G401 (cell line): ENCODE results near the gene RSPRY1. TPM values are rescaled to one million over a fixed set of nuclear protein-coding genes. Genes with fewer than 3 reads are reported as not detected.

ENCODE experiments used
- DNase-seq: peaks from one replicate; pipeline ENCODE4 v3.0.0-alpha.2; 2015; ENCODE audit warnings: low spot score
- in situ Hi-C: cut with HindIII; loops from 2 replicates; pipeline ENCODE4 v1.10.0; 2016; ENCODE audit warnings: low sequenced_read_pairs, mixed read lengths
- total RNA-seq: library from RNA; depleted of rRNA; stranded (reverse); fragments of >200 nt; shearing (Covaris generic); gene quantifications from 2 replicates; pipeline ENCODE4 v1.2.3, GENCODE V29; 2014

The RSPRY1 gene
- total RNA-seq, 1 experiment from 2014 or later, result 36.2 TPM

DNA sequence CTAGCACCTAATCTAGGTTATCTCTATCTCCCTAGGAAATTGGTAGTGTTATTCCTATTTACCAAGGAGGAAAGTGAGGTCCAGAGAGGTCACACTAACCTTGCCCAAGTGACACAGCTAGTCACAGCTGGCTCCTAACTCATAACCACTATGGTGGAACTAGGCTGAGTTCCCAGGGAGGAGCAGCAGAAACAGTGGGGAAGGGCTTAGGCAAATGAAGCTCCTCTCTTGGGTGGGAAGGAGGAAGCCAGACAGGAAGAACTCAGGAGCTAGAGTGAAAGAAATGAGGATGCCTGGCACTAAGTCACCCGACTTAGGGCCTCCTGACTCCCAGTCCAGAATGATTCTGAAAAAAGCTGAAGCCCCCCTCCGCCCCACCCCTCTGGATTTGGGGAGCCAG lies 34.8 kb upstream of the RSPRY1 start:
- in situ Hi-C loops, result no loop called here
- no peak for DNase-seq

DNA sequence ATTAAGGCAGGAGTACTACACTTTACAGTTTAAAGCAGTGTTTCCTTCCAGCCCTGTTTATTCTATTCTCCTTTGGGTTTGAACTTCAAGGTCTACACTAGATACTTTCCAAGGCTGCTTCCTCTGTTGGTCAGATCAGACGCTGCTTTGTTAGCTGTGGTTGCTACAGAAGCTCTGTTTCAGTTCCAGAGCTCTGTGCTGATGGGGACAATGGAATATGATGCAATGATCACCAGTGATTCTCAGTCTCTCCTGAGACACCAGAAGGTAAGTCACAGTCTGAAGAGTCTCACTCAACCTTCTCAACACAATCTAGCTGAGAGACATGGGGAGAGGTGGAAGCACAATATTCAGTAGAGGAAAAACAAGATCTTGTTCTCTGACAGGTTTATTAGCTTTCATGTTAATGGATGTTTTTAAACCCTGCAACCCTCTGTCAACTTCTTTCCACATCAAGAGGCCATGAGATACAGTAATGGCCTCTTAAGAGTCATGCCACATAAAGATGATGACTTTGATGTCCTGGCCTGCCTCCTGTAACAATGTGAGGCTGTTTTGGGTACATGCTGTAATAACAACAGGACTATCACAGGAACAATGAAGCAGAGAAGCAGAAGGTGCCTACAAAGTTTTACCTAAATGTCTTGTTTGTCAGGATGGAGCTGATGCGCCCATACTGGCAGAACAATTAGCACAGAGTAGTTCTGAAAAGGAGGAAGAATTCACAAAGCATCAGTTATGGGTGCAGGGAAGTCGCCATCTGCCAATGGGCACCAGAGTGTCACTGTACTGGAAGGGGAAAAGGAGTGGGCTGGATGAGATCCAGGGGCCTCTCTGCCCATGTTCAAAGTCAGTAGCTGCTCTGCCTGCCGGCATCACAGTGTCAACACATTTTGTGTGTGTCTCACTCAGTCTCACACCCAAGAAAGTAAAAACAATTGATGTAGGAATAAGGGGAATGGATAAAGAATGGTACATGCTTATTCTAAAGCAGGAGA lies 33.7 kb upstream of the RSPRY1 start:
- in situ Hi-C loops, result no loop called here
- DNase-seq, result no peak

DNA sequence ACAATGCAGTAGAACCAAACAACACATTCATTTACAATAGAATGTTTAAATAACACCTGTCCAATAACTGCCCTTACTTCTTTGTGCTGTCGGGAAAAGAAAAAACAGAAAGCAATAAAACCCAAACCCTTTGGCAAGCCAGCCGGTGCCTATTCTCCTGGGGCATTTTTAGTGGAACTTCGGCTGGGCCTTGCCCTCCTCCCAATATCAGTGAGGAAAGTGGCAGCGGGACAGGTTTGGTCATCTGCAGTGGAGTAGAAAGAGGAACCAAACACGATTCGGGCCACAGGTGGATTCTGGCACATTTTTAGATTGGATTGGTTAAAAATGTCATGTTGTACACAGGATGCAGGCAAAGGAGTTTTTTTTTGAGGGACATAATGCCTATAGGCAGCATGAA lies 32.3 kb upstream of the RSPRY1 start:
- no peak for DNase-seq
- in situ Hi-C loops, result no loop called here

DNA sequence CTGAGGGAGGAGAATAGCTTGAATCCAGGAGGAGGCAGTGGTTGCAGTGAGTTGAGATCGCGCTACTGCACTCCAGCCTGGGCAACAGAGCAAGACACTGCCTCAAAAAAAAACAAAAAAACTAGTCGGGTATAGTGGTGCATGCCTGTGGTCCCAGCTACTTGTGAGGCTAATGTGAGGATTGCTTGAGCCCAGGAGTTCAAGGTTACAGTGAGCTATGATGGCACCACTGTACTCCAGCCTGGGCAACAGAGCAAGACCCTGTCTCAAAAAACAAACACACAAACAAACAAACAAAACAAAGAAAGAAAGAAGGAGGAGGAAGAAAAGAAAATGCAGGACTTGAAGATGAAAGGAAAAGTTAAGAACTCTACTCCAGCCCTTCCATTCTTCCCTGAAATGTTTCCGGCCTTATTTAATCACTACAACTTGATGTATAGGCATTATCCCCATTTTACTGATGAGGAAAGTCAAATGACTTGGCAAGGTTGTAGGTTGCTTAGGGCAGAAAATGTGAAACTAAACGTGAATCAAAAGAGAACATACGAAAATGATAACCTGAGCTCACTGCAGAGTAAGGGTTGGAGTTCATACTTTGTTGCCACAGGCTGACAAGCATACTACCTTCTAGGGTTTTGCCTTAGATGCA lies 30.3 kb upstream of the RSPRY1 start:
- in situ Hi-C loops, result no loop called here

DNA sequence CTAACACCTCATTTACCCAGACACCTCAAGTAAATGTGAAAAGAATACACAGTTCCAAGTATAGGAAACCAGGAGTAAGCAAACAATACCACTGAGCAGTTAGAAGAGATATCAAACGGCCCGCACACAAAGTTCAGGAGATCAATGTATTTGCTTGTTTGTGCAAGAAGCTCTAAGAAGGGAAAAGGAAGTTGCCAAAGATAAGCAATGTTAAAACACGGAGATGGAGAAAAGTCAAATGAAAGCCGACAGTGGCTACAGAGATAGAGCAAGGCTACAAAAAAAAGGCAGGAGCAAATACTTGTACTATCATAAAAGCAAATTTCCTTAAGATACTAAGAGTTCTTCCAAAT lies 29.8 kb upstream of the RSPRY1 start:
- in situ Hi-C loops, result no loop called here
- DNase-seq, result no peak

More for the DNA sequence above, 30.3 kb upstream of the RSPRY1 start:
- no peak for DNase-seq

DNA sequence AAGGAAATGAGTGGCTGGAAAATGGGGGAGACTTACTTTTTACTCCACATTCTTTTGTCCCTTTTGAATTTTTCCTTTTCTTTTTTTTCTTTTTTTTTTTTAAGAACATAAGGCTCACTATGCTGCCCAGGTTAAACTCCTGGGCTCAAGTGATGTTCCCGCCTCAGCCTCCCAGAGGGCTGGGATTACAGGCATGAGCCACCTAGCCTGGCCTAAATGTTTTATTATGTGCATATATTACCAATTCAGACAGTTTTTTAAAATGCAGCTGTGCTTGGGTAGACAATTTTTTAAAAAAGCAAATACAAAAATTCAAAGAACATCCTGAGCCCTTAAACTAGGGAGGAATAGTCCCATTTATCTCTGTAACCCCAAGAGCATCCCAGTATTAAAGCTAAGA lies 28.6 kb upstream of the RSPRY1 start:
- in situ Hi-C loops, result no loop called here

DNA sequence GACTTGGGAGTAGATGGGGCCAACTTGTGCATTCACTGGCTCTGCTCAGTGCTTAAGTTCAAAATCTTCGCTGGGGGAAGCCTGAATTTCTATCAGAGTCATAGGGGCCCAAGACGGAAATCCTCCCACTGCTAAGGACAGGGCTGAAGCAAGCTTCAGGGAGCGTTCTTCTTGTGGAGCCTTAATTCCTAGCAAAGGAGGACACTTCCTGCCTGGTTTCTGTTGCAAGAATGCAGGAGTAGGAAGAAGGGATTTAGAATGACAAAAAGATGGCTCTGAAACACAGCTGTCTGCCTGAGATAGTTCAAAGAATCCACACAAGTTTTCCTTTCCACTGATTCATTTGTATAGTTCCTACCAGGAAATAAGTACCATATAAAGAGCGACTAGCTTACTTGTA lies 26.7 kb upstream of the RSPRY1 start:
- in situ Hi-C loops, result no loop called here
- DNase-seq, result no peak

More for the DNA sequence above, 28.6 kb upstream of the RSPRY1 start:
- DNase-seq, result no peak

DNA sequence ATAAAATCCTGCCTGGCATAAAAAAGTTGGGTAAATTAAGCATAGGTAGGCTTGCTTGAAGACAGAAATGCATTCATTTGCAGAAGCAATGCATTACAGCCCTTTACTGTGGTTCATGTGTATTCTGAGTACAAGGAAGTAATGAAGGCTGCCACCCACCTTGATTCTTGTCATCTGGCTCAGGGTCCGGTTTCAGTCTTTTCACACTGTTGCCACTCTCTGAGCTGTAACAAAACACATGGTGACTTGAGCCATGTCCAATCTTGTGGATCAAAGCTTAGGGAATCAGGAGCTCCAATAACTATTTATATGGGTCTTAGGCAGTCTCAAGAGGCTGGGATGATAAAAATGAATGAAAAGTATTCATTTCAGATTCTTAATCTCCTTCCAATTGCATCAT lies 22.3 kb upstream of the RSPRY1 start:
- no peak for DNase-seq
- in situ Hi-C loops, result no loop called here

DNA sequence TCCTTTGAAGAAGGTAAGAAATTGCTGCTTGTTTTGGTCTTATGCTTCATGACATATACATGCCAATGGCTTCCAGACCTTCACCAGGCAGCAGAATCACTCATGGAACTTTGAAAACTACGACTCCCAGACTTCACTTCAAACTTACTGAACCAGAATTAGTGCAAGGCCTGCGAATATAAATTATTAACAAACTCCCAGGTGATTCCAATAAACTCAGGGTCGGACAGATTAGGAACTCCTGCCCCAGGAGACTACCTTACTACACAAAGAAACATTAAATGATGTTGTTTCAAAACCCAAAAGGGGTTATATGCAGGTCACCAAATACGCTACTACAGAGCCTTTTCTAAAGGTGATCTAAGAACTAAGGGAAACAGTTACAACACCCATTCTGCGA lies 20.6 kb upstream of the RSPRY1 start:
- no peak for DNase-seq

DNA sequence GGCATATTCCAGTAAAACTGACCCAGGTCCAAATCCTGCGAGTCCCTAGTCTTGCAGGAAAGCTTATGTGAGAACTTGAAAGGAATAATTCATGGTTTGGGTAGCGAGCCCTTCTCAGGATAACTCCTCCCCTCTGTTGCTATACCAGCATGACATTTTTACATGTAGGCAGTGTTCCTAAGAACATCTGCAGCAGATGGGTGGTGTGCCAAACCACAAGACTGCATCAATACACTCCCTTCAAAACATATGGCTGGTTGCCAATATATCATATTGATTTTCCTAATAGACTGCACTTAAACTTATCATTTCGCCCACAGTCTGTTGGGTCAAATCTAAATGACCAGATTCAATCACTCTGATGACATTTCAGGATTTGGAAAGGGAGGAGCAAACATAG lies 20.2 kb upstream of the RSPRY1 start:
- in situ Hi-C loops, result no loop called here
- no peak for DNase-seq

More for the DNA sequence above, 20.6 kb upstream of the RSPRY1 start:
- in situ Hi-C loops, result no loop called here

DNA sequence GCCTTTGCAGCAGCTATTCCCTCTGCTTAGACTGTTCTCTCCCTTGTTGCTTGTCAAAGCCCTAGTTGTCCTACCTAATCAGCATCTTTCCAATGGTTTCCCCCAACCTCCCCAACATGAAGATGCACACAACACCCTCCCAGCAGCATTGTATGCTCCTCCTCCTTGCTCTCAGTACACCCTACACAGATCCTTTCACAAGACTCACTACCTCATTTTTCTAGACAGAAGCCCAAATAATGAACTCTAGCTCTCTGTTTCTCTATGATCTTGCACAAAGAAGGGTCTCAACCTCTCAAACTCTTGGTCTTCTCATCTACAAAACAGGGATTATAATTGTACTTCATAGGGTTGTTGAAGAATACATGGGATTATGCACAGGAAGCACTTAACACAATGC lies 19.7 kb upstream of the RSPRY1 start:
- no peak for DNase-seq
- in situ Hi-C loops, result no loop called here

DNA sequence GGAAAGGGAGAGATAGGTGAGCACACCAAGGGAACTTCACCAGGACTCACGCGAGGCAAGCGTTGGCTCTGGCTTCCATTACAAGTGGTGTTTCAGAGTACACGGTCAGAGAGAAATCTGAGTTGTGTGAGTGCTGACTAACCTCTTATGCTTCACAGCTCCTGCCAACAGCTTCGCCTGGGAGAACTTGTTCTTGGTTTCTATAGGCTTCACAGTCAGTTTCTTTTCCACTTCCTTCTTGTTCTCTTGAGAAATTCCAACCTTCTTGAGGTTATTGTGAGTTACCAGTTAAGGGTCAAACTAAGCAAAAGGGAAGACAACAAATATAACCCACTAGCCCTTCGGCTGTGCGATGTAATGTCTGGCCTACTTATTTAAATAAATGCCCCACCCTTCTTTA lies 19.2 kb upstream of the RSPRY1 start:
- no peak for DNase-seq
- in situ Hi-C loops, result no loop called here

DNA sequence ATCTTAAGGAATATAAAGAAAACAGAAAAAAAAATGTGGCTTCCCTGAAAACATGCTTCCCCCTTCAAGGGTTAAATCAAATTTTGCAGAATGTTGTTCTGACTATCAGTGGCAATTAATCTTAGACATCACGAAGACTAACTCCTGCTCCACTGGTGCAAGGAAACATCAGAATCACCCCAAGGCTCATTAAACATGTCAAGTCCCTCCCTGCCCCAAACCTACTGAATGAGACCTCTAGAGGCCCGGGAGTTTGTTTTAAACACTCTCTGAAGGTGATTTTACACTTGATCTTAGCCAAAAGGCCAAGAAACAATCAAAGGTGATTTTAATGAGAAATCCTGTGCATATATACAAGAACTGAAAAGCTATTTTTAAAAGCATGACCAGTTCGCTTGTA lies 18.6 kb upstream of the RSPRY1 start:
- in situ Hi-C loops, result no loop called here
- DNase-seq, result no peak

DNA sequence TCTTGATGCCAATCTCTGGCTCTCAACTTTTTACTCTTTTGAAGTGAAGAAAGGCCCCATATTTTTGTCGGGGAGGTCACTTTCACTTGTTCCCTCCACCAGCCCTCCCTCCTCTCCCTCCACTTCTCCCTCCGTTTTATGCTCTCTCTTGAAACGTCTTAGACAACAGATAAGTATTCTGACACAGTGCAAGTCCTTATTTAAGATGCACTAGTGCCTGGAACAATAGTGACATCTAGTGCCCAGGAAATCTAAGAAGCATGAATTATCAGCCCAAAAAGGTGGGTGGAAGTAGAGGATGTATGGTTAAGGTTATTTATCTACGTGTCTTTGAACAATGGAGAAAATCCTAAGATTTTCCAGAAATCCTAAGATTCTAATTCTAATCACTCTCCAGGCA lies 18.2 kb upstream of the RSPRY1 start:
- peak; percentile 47 for DNase-seq
- in situ Hi-C loops, result no loop called here

DNA sequence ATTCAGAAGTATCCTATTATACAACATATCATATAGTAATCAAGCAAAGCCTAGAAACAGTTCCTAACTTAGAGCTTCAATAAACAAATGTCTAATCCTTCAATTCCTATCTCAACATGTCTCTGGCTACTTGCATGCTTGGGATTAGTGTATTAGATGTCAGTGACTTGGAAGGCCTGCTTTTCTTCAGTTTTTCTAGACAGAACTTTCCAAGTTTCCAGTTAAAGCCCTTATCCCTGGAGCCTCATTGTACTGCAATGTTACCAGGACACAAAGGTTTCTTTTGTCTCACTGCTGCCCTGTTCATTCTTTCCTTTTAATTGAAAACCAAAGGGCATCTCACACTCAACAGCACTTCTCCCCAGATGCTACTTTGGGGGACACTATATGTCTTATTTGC lies 16.8 kb upstream of the RSPRY1 start:
- in situ Hi-C loops, result no loop called here
- DNase-seq, result no peak

DNA sequence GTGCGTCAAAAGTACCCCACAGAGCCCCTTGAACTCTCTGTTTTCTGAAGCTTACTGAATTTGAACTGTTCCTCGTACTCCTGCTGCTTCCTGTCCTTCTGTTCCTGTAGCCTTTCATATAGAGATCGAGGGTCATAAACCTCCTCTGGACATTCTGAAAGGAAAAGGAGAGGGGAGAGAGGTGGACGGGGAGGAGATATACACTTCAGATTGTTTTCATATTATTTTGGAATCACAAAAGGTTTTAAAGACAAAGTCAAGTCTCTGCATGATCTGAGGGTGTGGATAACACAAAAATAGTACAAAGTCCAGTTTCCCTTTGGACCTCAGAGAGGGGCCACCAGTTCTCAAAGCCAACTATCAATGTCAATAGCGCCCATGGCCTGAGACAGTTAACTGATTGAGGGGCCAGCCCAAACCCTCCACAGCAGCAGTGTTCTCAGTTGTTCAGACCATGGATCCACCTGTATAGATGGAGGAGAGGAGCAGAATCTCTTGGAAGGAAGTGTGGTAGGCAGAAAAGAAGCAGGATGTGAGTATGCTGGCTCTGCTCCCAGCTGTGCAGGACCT lies 13.3 kb upstream of the RSPRY1 start:
- in situ Hi-C loops, result no loop called here
- DNase-seq, result no peak

DNA sequence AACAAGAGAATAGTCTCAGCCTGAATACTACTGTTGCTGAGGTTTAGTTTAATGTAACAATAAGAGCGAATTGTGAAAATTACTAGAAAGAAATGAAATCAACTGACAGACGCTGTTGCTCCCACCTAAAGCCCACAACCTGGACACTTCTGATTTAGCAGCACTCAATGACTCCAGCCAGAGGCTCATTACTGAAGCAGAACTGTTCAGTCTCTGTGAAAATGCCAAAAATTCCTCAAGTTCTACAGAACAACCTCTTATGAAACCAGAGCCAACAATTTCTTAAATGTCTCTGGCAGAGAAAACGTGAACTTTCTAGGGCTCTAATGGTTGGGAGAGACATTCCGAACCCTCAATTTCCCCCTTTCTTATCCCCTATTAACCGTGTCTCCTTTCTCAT lies 10.2 kb upstream of the RSPRY1 start:
- in situ Hi-C loops, result no loop called here
- no peak for DNase-seq

DNA sequence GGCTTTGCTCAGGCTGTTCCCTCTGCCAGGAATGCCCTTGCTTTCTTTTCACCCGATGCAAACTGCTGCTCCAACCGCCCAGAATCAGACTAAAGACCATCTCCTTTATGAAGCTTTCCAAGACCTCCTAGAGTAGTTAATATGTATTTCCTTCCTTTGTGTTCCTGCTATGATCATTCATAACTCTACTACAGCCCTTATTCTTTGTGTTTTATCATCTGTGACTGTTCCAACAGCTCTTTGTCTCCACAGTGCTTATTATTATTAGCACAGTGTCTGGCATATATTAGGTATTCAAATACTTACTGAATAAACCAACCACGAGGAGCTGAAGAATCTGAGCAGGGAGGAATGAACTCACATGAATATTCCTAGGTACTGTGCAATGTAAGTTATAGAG lies 7.9 kb upstream of the RSPRY1 start:
- in situ Hi-C loops, result no loop called here
- DNase-seq, result no peak

DNA sequence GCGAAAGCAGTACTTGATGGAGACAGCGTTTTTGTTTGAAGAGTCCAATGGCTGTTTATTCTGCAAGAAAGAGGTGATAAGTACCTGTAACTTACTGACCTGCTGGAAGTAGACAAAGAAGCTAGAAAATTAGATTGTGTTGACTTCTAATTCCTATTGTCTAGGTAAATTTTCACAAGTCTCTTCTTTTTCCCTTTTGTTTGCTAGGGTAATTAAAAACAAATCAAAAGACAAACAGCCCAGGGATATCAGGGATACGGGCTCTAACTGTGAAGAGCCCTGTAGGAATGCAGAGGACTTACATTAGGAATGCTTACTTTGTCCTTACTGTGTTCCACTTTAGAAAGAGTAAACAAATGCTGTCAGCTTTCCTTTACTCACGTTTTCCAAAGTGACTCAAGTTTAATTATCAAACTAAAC lies 7.3 kb upstream of the RSPRY1 start:
- DNase-seq, result no peak
- in situ Hi-C loops, result no loop called here

DNA sequence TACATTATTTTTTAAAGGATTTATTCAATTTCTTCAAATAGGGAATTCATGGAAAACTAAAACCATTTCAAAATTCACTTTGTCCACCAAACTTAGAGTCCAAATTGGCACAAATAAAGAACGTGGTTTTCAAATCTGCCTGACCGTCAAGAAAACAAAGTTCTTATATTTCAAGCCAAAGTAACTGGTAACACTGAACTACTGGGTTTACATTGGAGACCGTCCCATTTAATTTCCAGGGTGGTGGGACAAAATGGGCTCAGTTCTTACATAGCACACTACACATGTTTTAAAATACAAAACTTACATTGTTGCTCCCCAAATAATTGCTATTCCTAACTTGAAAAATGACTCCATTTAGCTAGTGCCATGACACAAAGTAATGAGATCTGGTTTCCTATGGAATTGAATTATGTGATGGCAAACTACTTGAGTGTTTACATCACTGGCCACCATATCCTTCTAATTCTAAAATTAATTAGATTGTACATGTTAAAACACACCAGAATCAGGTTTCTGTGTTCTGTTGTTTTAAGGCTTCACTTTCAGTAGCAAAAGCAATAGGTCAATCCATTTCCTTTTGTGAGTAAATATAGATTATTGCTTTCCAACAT lies 6.8 kb upstream of the RSPRY1 start:
- no peak for DNase-seq
- in situ Hi-C loops, result no loop called here
